ENCODE measurements around the gene USP17L12.
"Not testable (repeated sequence)": the region's sequence is repeated elsewhere in the genome, so short reads cannot be mapped to it uniquely, and the experiment has no call there.

- TF ChIP-seq CHD1 (IDR thresholded peaks at IDR 0.05; ENCODE audit: low read length); FOXP1 (CRISPR knock-in tag; IDR thresholded peaks at IDR 0.05); ZNF699 (CRISPR knock-in tag; IDR thresholded peaks at IDR 0.05; ENCODE audit: insufficient replicate concordance); CBFB (CRISPR knock-in tag; IDR thresholded peaks at IDR 0.05); MLX (CRISPR knock-in tag; conservative IDR thresholded peaks at IDR 0.05); HNRNPH1 (optimal IDR thresholded peaks at IDR 0.05; ENCODE audit: low read depth, low read length); ATF1 (CRISPR knock-in tag; IDR thresholded peaks at IDR 0.05); ATF1 (tag; IDR thresholded peaks at IDR 0.05); ZBTB43 (CRISPR knock-in tag; IDR thresholded peaks at IDR 0.05); ATF2 (CRISPR knock-in tag; IDR thresholded peaks at IDR 0.05); ZBED1 (IDR thresholded peaks at IDR 0.05); ZFP30 (CRISPR knock-in tag; IDR thresholded peaks at IDR 0.05; ENCODE audit: borderline replicate concordance); ZNF318 (IDR thresholded peaks at IDR 0.05; ENCODE audit: borderline replicate concordance in 1 of 2, low read depth in 1 of 2); ZNF766 (CRISPR knock-in tag; conservative IDR thresholded peaks at IDR 0.05); CTCF (IDR thresholded peaks at IDR 0.05 in 2 of 3, conservative IDR thresholded peaks at IDR 0.05 in 1 of 3; ENCODE audit: insufficient read depth in 2 of 3, low read depth in 1 of 3, low read length in 3 of 3): not testable (repeated sequence)
Measured at GRCh38 chr4:9210357-9210756, 9.6 kb upstream of the USP17L12 start, which contains the start of gene USP17L10.

All from K562 (cell line).